HT1080 (cell line): Measurements from ENCODE around the gene SCRG1. TPM values are rescaled to one million over a fixed set of nuclear protein-coding genes. Genes with fewer than 3 reads are reported as not detected.

Experiments
- DNase-seq: peaks from one replicate; pipeline ENCODE4 v3.0.0-alpha.2; 2015; ENCODE audit warnings: low read depth
- small RNA-seq: library from RNA; depleted of rRNA; stranded (forward); fragments of <200 nt; gene quantifications from one replicate; pipeline ENCODE3, GENCODE V24; 2014
- total RNA-seq: library from RNA; depleted of rRNA; stranded (reverse); fragments of >200 nt; shearing (Covaris generic); gene quantifications from 2 replicates; pipeline ENCODE4 v1.2.3, GENCODE V29; 2014; rRNA removed

Gene SCRG1
- total RNA-seq, 1 experiment from 2014 or later = not detected

DNA sequence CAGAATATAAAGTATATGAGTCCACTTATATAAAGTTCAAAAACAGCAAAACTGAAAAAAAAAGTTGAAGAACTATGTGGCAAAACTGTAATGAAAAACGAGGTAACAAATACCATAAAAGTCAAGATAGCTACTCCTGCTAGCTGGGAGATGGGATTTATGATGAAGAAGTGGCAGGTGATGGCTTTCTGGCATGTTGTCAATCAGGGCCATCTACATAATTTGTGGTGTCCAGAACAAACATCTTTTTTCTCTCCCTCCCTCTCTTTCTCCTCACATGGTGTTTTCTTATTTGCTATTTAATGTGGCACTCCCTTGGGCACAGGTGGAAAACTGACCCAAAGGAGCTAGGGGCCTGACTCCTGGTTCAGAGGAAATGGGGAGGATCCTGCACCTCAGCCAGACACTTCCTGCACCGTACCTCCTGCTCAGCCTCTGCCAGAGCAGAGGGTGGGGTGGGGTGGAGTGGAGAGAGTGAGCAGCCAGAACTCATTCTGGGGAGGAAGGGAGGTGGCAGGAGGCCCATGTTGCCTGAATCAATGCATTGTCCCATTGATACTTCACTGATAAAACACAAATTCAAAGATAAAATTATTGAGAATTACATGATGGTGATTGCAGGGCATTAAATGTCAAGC is 33.4 kb downstream of the SCRG1 start:
- no peak for DNase-seq

DNA sequence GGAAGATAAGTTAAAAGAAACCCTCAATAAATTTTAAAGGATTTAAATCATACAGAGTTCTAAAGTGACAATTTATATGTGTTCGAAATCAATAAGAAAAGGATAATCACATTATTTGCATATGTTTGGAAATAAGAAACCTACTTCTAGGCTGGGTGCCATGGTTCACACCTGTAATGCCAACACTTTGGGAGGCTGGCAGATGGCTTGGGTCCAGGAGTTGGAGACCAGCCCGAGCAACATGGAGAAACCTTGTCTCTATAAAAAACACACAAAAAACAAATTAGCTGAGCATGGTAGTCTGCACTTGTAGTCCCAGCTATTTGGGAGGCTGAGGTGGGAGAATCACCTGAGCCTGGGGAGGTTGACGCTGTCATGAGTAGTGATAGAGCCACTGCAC is 36.2 kb downstream of the SCRG1 start:
- DNase-seq = no peak

DNA sequence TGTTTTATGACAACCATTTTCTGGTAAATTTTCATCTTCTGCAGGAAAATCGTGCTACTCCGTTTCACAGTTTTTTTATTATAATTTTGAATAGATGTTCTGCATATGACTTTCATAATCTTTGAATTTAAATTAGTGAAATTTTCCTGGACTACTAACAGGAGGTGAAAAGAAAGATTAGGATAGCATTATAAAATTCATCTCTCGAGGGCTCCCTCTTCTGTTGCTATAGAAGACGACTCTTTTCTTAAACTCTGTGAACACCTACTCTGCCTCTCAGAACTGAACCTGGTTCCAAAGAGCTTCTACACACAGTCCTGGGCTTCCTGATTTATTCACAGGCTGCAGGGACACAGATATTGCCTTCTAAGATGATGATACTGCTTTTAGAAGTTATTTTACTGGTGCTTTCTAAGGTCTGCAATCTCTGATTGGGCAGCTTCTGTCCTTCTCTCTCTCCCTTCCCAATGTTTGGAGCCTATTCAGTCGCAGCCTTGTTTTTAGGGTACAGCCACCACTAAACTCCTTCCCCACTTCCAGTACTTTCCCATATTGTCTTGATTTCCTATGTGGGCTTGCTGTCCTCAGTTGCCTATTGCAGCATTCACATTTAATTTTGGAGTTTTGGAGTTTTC is 38.2 kb downstream of the SCRG1 start:
- peak; percentile 31 for DNase-seq

DNA sequence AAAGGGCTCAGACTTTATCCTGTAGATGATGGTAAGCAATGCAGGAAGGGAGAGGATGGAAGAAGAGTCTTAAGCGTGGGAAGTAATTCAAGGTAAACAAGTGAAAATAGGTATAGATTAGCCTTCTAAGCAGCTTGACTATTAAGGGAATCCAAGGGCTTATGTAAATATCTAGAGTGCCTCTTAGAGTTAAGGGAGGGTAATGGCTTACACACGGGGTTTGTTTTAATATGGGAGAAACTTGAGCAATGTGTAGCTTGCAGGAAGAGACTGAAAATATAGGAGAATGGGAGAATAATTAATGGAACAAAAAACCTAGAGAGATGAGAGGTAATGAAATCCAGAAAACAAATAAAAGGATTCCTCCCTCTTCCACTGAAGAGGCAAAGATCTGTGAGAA is 41.0 kb downstream of the SCRG1 start:
- no peak for DNase-seq

DNA sequence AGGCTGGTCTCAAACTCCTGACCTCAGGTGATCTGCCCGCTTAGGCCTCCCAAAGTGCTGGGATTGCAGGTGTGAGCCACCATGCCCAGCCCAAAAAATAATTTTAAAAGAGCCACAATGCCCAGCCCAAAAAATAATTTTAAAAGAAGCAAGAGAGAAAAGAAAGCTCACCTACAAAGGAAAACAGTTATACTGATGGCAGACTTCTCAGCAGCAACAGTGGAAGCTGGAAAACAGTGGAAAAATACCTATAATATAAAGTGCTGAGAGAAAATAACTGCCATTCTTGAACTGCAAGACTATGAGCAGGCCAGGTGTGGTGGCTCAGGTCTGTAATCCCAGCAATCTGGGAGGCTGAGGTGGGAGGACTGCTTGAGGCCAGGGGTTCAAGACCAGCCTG is 51.4 kb downstream of the SCRG1 start:
- DNase-seq = no peak

DNA sequence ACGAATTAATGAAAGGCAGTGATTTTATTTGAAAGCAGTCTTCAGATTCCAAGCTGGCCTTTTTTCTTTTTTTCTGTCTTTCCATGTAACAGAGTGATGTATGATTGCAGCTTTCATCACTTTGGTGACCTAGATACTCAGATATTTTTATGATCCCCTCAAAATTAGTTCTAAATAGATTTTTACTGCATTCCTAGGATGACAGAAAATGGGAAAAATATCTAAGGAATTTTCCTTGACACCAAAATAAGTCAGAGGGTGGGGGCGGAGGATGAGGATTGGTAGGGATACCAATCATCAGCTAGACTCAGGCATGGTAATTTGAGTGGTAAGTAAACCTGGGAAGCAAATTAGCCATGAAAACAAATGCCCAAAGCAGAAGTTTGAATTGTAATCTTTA is 52.8 kb downstream of the SCRG1 start:
- peak; percentile 59 for DNase-seq

DNA sequence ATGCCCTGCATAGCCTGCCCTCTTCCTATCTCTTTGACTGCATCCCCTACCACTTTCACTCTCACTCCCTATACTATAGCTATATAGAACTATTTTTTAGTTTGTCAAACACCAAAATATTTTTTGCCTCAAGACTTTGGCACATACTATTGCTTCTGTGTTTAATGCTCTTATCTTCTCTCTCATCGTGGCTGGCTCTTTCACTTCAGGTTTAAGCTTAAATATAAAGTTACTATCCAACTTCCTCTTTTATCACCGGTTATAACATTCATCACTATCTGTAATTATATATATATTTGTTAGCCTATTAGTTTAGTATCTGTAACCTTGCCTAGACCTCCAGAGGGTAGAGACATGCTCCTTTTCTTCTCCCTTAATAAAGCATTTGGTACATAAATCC is 53.3 kb downstream of the SCRG1 start:
- DNase-seq = no peak

DNA sequence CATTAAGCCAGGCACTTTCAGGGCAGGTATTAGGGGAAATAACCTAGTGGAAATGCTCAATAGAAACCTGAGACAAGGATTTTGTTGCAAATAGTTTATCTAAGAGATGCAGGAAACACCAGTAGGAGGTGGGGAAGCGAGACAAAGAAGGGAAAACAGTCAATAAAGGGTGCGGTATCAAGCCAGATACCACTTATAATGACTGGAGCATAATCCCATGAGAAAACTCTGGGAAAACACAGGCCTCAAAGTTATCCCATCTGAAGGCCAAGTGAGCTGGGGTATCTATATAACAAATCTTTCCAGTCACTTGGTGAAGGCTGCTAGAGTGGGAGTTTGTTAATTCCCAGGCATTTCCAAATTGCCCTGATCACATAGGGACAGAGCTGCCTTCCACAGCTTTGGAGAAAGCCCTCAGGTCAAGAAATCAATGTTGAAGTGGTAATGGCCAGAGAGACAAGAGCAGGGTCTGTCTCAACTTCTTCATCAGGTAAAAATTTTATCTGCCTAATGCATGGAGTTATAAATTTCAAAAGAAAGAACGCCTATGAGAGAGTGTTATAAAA is 55.0 kb downstream of the SCRG1 start:
- DNase-seq = no peak

DNA sequence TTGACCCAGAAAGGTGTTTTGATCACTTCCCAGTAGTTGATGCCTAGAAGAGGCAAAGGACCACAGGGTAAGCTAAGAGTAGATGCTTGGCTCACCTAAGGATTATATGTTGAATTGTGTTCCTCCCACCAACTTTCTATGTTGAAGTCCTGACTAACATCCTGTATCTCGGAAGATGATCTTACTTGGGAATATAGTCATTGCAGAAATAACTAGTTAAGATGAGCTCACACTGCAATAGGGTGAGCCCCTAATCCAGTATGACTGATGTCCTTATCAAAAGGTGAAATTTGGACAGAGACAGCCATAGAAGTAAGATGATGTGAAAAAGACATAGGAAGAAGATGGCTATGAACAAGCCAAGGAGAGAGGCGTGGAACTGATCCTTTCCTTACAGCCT is 61.5 kb downstream of the SCRG1 start:
- DNase-seq = peak; percentile 42

DNA sequence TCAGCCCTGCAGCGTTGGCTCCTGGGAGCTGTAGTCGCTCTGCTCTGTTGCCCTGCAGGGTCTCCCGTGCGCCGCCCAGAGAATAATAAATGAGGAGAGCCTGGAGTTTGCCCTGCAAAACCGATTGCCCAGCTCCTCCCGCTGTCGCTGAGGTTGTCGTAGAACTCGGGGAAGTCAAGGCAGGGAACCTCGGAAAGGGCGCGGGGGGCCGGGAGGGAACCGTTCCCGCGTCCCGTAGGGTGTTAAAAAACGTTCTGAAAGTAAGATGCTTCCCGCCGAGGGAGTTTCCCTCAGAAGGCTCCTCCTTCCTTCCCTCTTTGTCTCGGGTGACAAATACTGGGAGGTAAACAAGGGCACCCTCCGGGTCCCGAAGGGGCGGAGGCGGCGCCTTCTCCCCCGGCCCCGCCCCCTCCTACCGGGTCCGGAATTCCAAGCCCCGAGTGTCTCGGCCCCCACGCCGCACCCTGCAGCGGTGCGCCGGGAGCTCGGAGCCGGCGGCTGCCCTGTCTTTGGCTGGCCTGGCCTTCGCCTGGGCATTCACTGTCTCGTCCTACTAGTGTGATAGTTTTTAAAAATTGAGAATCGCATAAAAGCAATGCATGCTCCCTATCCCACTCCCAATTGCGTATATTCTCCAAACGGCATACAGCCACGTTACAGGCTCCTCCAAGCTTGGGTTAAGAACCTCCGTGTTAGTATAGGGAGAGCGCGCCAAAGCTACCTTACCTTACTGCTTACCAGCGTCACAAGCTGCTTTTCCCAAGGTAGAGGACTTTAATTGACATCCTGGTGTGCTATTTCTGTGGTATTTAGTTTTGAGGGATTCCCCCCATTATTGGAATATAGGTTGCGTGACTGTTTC is 63.8 kb downstream of the SCRG1 start:
- peak; percentile 93 for DNase-seq

Small RNA genes within 50 kb of the gene (small RNA-seq; reads per million reads assigned to genes)
- not detected for gene RNU6-1096P

Other genes with a start within 250 kb of the SCRG1 start
- 42.2 and 59.6 TPM in 2 replicates for gene GALNT7, start 230.3 kb downstream of the SCRG1 start, total RNA-seq
- 293 and 294 TPM in 2 replicates for gene HMGB2, start 64.8 kb downstream of the SCRG1 start, total RNA-seq
- 62.1 and 65.8 TPM in 2 replicates for gene SAP30, start 28.2 kb downstream of the SCRG1 start, total RNA-seq
- 1.2 TPM in 2 replicates for gene HAND2, start 131.1 kb upstream of the SCRG1 start, total RNA-seq